Measurements from ENCODE around the gene GNMT.

- TF ChIP-seq, protein P1, sequence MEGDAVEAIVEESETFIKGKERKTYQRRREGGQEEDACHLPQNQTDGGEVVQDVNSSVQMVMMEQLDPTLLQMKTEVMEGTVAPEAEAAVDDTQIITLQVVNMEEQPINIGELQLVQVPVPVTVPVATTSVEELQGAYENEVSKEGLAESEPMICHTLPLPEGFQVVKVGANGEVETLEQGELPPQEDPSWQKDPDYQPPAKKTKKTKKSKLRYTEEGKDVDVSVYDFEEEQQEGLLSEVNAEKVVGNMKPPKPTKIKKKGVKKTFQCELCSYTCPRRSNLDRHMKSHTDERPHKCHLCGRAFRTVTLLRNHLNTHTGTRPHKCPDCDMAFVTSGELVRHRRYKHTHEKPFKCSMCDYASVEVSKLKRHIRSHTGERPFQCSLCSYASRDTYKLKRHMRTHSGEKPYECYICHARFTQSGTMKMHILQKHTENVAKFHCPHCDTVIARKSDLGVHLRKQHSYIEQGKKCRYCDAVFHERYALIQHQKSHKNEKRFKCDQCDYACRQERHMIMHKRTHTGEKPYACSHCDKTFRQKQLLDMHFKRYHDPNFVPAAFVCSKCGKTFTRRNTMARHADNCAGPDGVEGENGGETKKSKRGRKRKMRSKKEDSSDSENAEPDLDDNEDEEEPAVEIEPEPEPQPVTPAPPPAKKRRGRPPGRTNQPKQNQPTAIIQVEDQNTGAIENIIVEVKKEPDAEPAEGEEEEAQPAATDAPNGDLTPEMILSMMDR (conservative IDR thresholded peaks at IDR 0.05; ENCODE audit: low read length): peak; percentile 67
- no peak for TF ChIP-seq EZH2phosphoT487 (IDR thresholded peaks at IDR 0.05; ENCODE audit: borderline replicate concordance)
Observed at GRCh38 chr6:43009124-43009523, 48.6 kb downstream of the GNMT start.
